Activated naive CD4-positive, alpha-beta T cell treated with anti-CD3 and anti-CD28 coated beads, Interleukin-2, amount 10 ng/mL, durations not matched to agents 5 hours and 36 hours (primary cell): ENCODE results near the gene FARSB. TPM values are rescaled to one million over a fixed set of nuclear protein-coding genes. Genes with fewer than 3 reads are reported as not detected.

ENCODE experiments used
- total RNA-seq, 2 experiments: library from RNA; stranded (reverse); gene quantifications; one replicate each; pipeline ENCODE4 v1.2.3, GENCODE V29; 2021

The FARSB gene
- 10 to 100 TPM; 17.0 to 17.2 TPM for total RNA-seq

DNA sequence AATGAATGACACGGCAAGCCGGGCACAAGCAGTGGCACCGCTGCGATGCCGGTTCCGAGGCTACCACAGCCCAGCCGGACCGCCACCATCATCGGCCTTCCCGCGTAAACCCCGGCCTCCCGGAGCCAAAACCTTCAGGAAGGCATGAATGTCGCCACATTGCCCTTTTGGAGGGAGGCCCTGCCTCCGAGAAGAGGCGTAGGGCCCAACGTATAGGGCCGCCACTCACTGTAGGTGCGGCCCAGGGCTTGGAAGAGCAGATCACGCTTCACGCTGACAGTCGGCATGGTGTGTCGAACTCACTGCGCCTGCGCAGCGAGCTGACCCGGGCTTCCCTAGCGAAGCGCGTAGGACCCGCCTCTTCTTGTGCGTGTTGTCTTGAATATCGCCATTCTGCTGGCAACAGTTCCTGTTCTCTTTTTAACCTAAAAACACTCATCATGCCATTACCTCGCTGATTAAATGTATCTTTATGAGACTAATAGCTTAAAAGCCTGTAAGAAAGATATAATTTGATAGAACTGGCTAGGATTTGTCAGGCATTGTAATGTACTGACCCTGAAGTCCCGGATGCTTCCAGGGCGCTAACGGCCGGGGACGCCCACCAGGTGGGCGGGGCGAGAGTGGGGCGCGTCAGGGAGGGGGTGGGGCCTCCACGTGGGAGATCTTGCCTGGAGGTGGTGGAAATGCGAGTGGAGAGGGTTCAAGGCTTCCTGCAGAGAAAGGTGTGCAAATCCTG lies at the start of gene FARSB:
Gene FARSB, minus strand, starts transcription at position 306 of the 739 bp plus-strand sequence. Its CDS starts 19 bp downstream, at position 287.

DNA sequence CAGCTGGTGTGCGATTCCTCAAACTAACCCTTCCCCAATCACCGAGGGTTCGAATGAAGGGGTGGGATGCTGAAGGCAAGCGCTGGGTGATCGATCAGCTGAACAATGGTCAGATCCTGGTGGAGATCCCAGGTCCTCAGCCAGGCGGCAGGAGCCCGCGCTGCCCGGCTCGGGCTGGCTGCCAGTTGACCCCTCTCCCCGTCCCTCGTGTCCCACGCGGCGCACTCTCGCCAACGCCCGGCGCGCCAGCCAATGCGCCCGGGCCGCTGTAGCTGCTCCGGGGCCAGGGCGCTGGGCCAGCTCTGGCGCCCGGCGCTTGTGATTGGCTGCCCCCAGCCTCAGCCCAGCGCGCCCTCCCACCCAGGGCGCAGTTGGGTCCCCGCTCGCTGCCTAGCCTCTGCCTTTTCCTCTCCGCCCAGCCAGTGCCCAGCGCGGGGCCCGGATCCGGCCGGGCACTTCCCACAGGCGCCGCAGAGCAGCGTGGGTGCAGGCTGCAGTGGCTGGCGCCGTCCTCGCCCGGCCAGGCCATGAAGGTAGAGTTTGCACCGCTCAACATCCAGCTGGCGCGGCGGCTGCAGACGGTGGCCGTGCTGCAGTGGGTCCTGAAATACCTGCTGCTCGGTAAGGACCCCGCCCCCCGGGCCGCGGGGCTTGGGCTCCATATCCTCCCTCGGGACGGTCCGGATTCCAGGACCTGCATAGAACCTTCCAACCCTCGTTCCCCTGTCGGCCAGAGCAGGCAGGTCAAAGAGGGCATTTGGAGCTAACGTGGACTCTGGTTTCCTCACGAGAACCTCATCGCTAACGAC lies 15.6 kb upstream of the FARSB start, which contains the start of gene MOGAT1:
Gene MOGAT1, plus strand, starts transcription at position 400 of the 809 bp plus-strand sequence. Its CDS starts 128 bp downstream, at position 528.

Other genes starting within 250 kb of the FARSB start
- under 1 TPM; 0.38 to 0.53 TPM for gene SGPP2, start 231.5 kb downstream of the FARSB start, total RNA-seq
- gene MOGAT1, start 15.6 kb upstream of the FARSB start, total RNA-seq = not detected
- 10 to 100 TPM; 49.8 to 57.7 TPM for gene ACSL3, start 204.9 kb upstream of the FARSB start, total RNA-seq